IMR-90 (cell line): Measurements from ENCODE around the gene SRPX2. TPM values are rescaled to one million over a fixed set of nuclear protein-coding genes. Genes with fewer than 3 reads are reported as not detected.

Experiments used
- ATAC-seq: fragments of 200-7000 bp; cut with Tn5 transposase; 2 replicates; pipeline ENCODE4 v1.9.1; 2020; ENCODE audit warnings: low read depth, mild to moderate bottlenecking, moderate library complexity
- BruUV-seq: library from RNA; stranded (reverse); fragments of 400-500 nt; replicated peaks from 2 replicates; lab custom pipeline; 2021; lab: Mats Ljungman, UMichigan
- CTCF ChIA-PET: fragments of 300-600 bp; formaldehyde crosslinking; extraction: SDS; loops from one replicate; lab custom pipeline; 2021; ENCODE audit warnings: antibody characterized with exemption; lab: Yijun Ruan, JAX
- POLR2A ChIA-PET: fragments of 300-600 bp; sonication (Branson Sonifier 250); formaldehyde crosslinking; loops from one replicate; lab custom pipeline; 2022; ENCODE audit warnings: antibody characterized with exemption; ENCODE audit not compliant: unreplicated experiment; lab: Charles Lee
- DNase-seq: peaks from one replicate; pipeline ENCODE4 v3.0.0; 2013
- H2AFZ ChIP-seq: replicated peaks from 2 replicates; pipeline ENCODE3; 2013; ENCODE audit warnings: low read length, mild to moderate bottlenecking; ENCODE audit not compliant: poor library complexity
- H2AK5ac ChIP-seq: 2 replicates; pipeline ENCODE4 v1.6.1; 2013; ENCODE audit warnings: low read depth, low read length, inconsistent platforms
- H2AK9ac ChIP-seq: replicated peaks from 2 replicates; pipeline ENCODE3; 2013; ENCODE audit warnings: mild to moderate bottlenecking, low read depth, low read length, moderate library complexity; ENCODE audit not compliant: poor library complexity
- H2BK120ac ChIP-seq: 2 replicates; pipeline ENCODE4 v1.6.1; 2013; ENCODE audit warnings: low read depth, low read length, inconsistent platforms
- H2BK15ac ChIP-seq: 3 replicates; pipeline ENCODE4 v1.6.1; 2013; ENCODE audit warnings: low read depth, low read length, inconsistent platforms
- H2BK20ac ChIP-seq: 2 replicates; pipeline ENCODE4 v1.6.1; 2013; ENCODE audit warnings: low read depth, mild to moderate bottlenecking, inconsistent platforms, low read length, moderate library complexity
- H2BK5ac ChIP-seq: 2 replicates; pipeline ENCODE4 v1.6.1; 2013; ENCODE audit warnings: mild to moderate bottlenecking, low read depth, low read length, inconsistent platforms; ENCODE audit not compliant: poor library complexity, severe bottlenecking
- H3K14ac ChIP-seq: replicated peaks from 2 replicates; pipeline ENCODE4 v1.6.1; 2013; ENCODE audit warnings: low read depth, low read length, inconsistent platforms
- H3K18ac ChIP-seq: 2 replicates; pipeline ENCODE4 v1.6.1; 2013; ENCODE audit warnings: low read depth, low read length, control low read depth
- H3K23ac ChIP-seq: 2 replicates; pipeline ENCODE4 v1.6.1; 2013; ENCODE audit warnings: low read depth, low read length, inconsistent platforms
- H3K27ac ChIP-seq: 2 replicates; pipeline ENCODE4 v1.5.1; 2013; ENCODE audit warnings: mild to moderate bottlenecking, control low read depth, low read length; ENCODE audit not compliant: insufficient read depth
- H3K27me3 ChIP-seq: 2 replicates; pipeline ENCODE4 v1.6.1; 2013; ENCODE audit warnings: low read length; ENCODE audit not compliant: control insufficient read depth, insufficient read depth
- H3K36me3 ChIP-seq: 2 replicates; pipeline ENCODE4 v1.6.1; 2013; ENCODE audit warnings: low read length, mixed read lengths; ENCODE audit not compliant: control insufficient read depth, insufficient read depth
- H3K4ac ChIP-seq: 2 replicates; pipeline ENCODE4 v1.6.1; 2013; ENCODE audit warnings: low read depth, low read length, inconsistent platforms
- H3K4me1 ChIP-seq: 2 replicates; pipeline ENCODE4 v1.6.1; 2013; ENCODE audit warnings: low read length, mixed read lengths; ENCODE audit not compliant: control insufficient read depth, insufficient read depth
- H3K4me2 ChIP-seq: 2 replicates; pipeline ENCODE4 v1.6.1; 2013; ENCODE audit warnings: low read depth, mild to moderate bottlenecking, control low read depth, low read length, moderate library complexity
- H3K4me3 ChIP-seq: 2 replicates; pipeline ENCODE4 v1.5.1; 2013; ENCODE audit warnings: low read depth, mild to moderate bottlenecking, control low read depth, low read length, moderate library complexity; ENCODE audit not compliant: insufficient read depth
- H3K56ac ChIP-seq: 2 replicates; pipeline ENCODE4 v1.6.1; 2013; ENCODE audit warnings: low read length, inconsistent platforms; ENCODE audit not compliant: insufficient read depth; ENCODE audit errors: extremely low read depth
- H3K79me1 ChIP-seq, 2 experiments: 2 replicates each; pipeline ENCODE4 v1.6.1; 2013; ENCODE audit warnings: low read length in 2 of 2, inconsistent platforms in 1 of 2, low read depth in 1 of 2
- H3K9ac ChIP-seq: 2 replicates; pipeline ENCODE4 v1.6.1; 2013; ENCODE audit warnings: low read depth, low read length, control low read depth
- H3K9me1 ChIP-seq: 2 replicates; pipeline ENCODE4 v1.6.1; 2013; ENCODE audit warnings: low read length, inconsistent platforms; ENCODE audit not compliant: insufficient read depth
- H3K9me3 ChIP-seq: 2 replicates; pipeline ENCODE4 v1.6.1; 2013; ENCODE audit warnings: low read length; ENCODE audit not compliant: control insufficient read depth, insufficient read depth
- H4K20me1 ChIP-seq: 2 replicates; pipeline ENCODE4 v1.6.1; 2013; ENCODE audit warnings: low read length, inconsistent platforms; ENCODE audit not compliant: insufficient read depth
- H4K5ac ChIP-seq: 2 replicates; pipeline ENCODE4 v1.6.1; 2013; ENCODE audit warnings: mild to moderate bottlenecking, low read depth, low read length, control low read depth
- H4K8ac ChIP-seq, 2 experiments: 2 replicates each; pipeline ENCODE4 v1.6.1; 2013; ENCODE audit warnings: low read depth in 2 of 2, low read length in 2 of 2, control low read depth in 1 of 2, inconsistent platforms in 1 of 2
- H4K91ac ChIP-seq: 2 replicates; pipeline ENCODE4 v1.6.1; 2013; ENCODE audit warnings: low read depth, low read length, inconsistent platforms; ENCODE audit not compliant: insufficient read depth
- BHLHE40 ChIP-seq: fragments of 150-350 bp; IDR thresholded peaks from 2 replicates; pipeline ENCODE4 v1.6.1; 2016; ENCODE audit warnings: mild to moderate bottlenecking, low read depth, low read length
- CEBPB ChIP-seq: IDR thresholded peaks from 2 replicates; pipeline ENCODE4 v1.6.1; 2012; ENCODE audit warnings: low read depth, low read length, improper control_type of control experiment
- CHD1 ChIP-seq: IDR thresholded peaks from 2 replicates; pipeline ENCODE4 v1.6.1; 2012; ENCODE audit warnings: low read depth, low read length, improper control_type of control experiment
- CTCF ChIP-seq: conservative IDR thresholded peaks from 2 replicates; pipeline ENCODE4 v1.5.1; 2012; ENCODE audit warnings: mild to moderate bottlenecking, low read depth, low read length, improper control_type of control experiment
- ELK1 ChIP-seq: fragments of 150-350 bp; IDR thresholded peaks from 2 replicates; pipeline ENCODE4 v1.6.1; 2016; ENCODE audit warnings: low read depth, mild to moderate bottlenecking, low read length, moderate library complexity, borderline replicate concordance
- FOS ChIP-seq: fragments of 150-350 bp; IDR thresholded peaks from 2 replicates; pipeline ENCODE4 v1.6.1; 2016; ENCODE audit warnings: low read depth, low read length
- MAFK ChIP-seq: IDR thresholded peaks from 2 replicates; pipeline ENCODE4 v1.6.1; 2012; ENCODE audit warnings: low read depth, low read length, improper control_type of control experiment
- MAZ ChIP-seq: IDR thresholded peaks from 2 replicates; pipeline ENCODE4 v1.6.1; 2012; ENCODE audit warnings: low read depth, mild to moderate bottlenecking, low read length, improper control_type of control experiment, moderate library complexity, borderline replicate concordance
- MXI1 ChIP-seq: IDR thresholded peaks from 2 replicates; pipeline ENCODE4 v1.6.1; 2012; ENCODE audit warnings: low read depth, mild to moderate bottlenecking, low read length, moderate library complexity, borderline replicate concordance
- NFE2L2 ChIP-seq: fragments of 150-350 bp; IDR thresholded peaks from 2 replicates; pipeline ENCODE4 v1.6.1; 2016; ENCODE audit warnings: low read depth, mild to moderate bottlenecking, low read length
- POLR2A ChIP-seq: IDR thresholded peaks from 2 replicates; pipeline ENCODE4 v1.6.1; 2012; ENCODE audit warnings: mild to moderate bottlenecking, low read depth, low read length
- RAD21 ChIP-seq: IDR thresholded peaks from 2 replicates; pipeline ENCODE4 v1.6.1; 2012; ENCODE audit warnings: low read length, improper control_type of control experiment
- RCOR1 ChIP-seq: IDR thresholded peaks from 2 replicates; pipeline ENCODE4 v1.6.1; 2012; ENCODE audit warnings: mild to moderate bottlenecking, low read length, improper control_type of control experiment; ENCODE audit not compliant: insufficient replicate concordance
- RFX5 ChIP-seq: IDR thresholded peaks from 2 replicates; pipeline ENCODE4 v1.8.0; 2012; ENCODE audit warnings: low read depth, mild to moderate bottlenecking, low read length, moderate library complexity
- SMC3 ChIP-seq: fragments of 150-350 bp; IDR thresholded peaks from 2 replicates; pipeline ENCODE4 v1.6.1; 2016; ENCODE audit warnings: low read depth, mild to moderate bottlenecking, antibody characterized with exemption, low read length, moderate library complexity
- USF2 ChIP-seq: fragments of 150-350 bp; IDR thresholded peaks from 2 replicates; pipeline ENCODE4 v1.6.1; 2017; ENCODE audit warnings: mild to moderate bottlenecking, antibody characterized with exemption, low read length, low read depth
- WGBS, 2 experiments: methylation state at CpG; one replicate each; pipeline versions ENCODE4 v1.1.5 to v1.1.7; 2013; ENCODE audit warnings: missing lambda C conversion rate in 2 of 2; ENCODE audit not compliant: insufficient read length in 1 of 2; ENCODE audit errors: extremely low coverage in 2 of 2; 5-methylcytosine and 5-hydroxymethylcytosine counted together
- dilution Hi-C: fragments of 300-500 bp; cut with HindIII; formaldehyde crosslinking; loops from one replicate; pipeline ENCODE4 v1.14.3; 2018; ENCODE audit warnings: low sequenced_read_pairs; ENCODE audit not compliant: unreplicated experiment
- in situ Hi-C: fragments of 300-500 bp; cut with MboI; formaldehyde crosslinking; loops from 3 replicates; pipeline ENCODE4 v1.14.3; 2019; ENCODE audit warnings: low sequenced_read_pairs, inconsistent platforms, mixed read lengths
- intact Hi-C: fragments of 100-400 bp; cut with micrococcal nuclease; formaldehyde crosslinking; loops from 2 replicates; pipeline ENCODE4 v1.10.0; 2022
- polyA plus RNA-seq, 3 experiments: library from polyadenylated mRNA; depleted of rRNA; stranded (reverse); fragments of >200 nt; gene quantifications; 2 replicates each; pipeline ENCODE4 v1.2.3, GENCODE V29; 2012; ENCODE audit warnings: low replicate concordance in 1 of 3
- total RNA-seq: library from RNA; depleted of rRNA; stranded (reverse); fragments of >200 nt; gene quantifications from 2 replicates; pipeline ENCODE4 v1.2.3, GENCODE V29; 2012

The SRPX2 gene
- total and polyA plus RNA-seq, 2 of the 4 experiments (the other 2 are of a cell fraction) = 20.6 to 43.1 TPM

GRCh38 chrX:100680756-100681155 is 36.8 kb downstream of the SRPX2 start:
- H3K9me3 ChIP-seq = no peaks in the 10 kb centered on the region
- no peak overlapping the region for H4K5ac ChIP-seq
- H2BK5ac ChIP-seq = no peak overlapping the region
- ATAC-seq (no peak), DNase-seq (no peak)
- H3K9ac ChIP-seq = no peak overlapping the region
- H3K56ac ChIP-seq = no peak overlapping the region
- no peak for TF ChIP-seq RFX5
- TF ChIP-seq MAZ = no peak
- TF ChIP-seq RAD21 = no peak
- no peak for TF ChIP-seq MXI1
- no peak for TF ChIP-seq RCOR1
- no peak for TF ChIP-seq CTCF
- no peak for TF ChIP-seq CEBPB
- no peak for TF ChIP-seq USF2
- no peak for TF ChIP-seq SMC3
- no peak for TF ChIP-seq POLR2A
- TF ChIP-seq FOS = no peak
- TF ChIP-seq CHD1 = no peak
- TF ChIP-seq MAFK = no peak
- no peak for TF ChIP-seq NFE2L2
- TF ChIP-seq BHLHE40 = no peak
- TF ChIP-seq ELK1 = no peak
- no peak overlapping the region for H2BK20ac ChIP-seq
- H3K18ac ChIP-seq = no peak overlapping the region
- intact Hi-C loops = loop anchor here (10.0 kb wide), 1 partner anchor 604 kb away; no protein-coding TSS in a partner anchor
- dilution Hi-C loops = no loop called here
- H3K4me2 ChIP-seq = no peak overlapping the region
- no peak overlapping the region for H3K23ac ChIP-seq
- H3K4me3 ChIP-seq = no peak overlapping the region
- ChIA-PET CTCF (interaction anchor here (1.1 kb wide), 1 partner anchor 10 kb away, joined by 5 read pairs; no protein-coding TSS in a partner anchor), POLR2A (no interaction called here)
- no peaks in the 10 kb centered on the region for H4K20me1 ChIP-seq
- H4K8ac ChIP-seq = no peak overlapping the region
- H3K9me1 ChIP-seq = no peaks in the 10 kb centered on the region
- no peaks in the 10 kb centered on the region for H3K79me1 ChIP-seq
- H3K27ac ChIP-seq = no peak overlapping the region
- no CpG with 5 or more reads among the region's 2 CpGs for WGBS, 2 experiments
- in situ Hi-C loops = no loop called here
- no peak overlapping the region for H2AK9ac ChIP-seq
- no peak overlapping the region for H3K14ac ChIP-seq
- BruUV-seq = no TSS peak
- no peak overlapping the region for H2AFZ ChIP-seq
- no peaks in the 10 kb centered on the region; the same call in 1 of the 2 replicates for H3K27me3 ChIP-seq
- no peaks in the 10 kb centered on the region for H3K36me3 ChIP-seq
- no peak overlapping the region for H2AK5ac ChIP-seq
- H3K4me1 ChIP-seq = peaks cover 2% of the 10 kb centered on the region
- H4K91ac ChIP-seq = no peak overlapping the region
- no peak overlapping the region; the same call in 1 of the 2 replicates for H2BK120ac ChIP-seq
- no peak overlapping the region for H3K4ac ChIP-seq
- no peak overlapping the region for H2BK15ac ChIP-seq
